PC-9 (cell line): Measurements from ENCODE around the gene OAT. TPM values are rescaled to one million over a fixed set of nuclear protein-coding genes. Genes with fewer than 3 reads are reported as not detected.

Experiments used
- BruUV-seq: library from RNA; stranded (reverse); fragments of 400-500 nt; replicated peaks from 2 replicates; lab custom pipeline; 2021; lab: Mats Ljungman, UMichigan
- CTCF ChIA-PET: fragments of 300-600 bp; sonication (Branson Sonifier 250); formaldehyde crosslinking; loops from one replicate; lab custom pipeline; 2022; ENCODE audit warnings: antibody characterized with exemption; lab: Charles Lee
- POLR2A ChIA-PET: fragments of 300-600 bp; sonication (Branson Sonifier 250); formaldehyde crosslinking; loops from one replicate; lab custom pipeline; 2022; ENCODE audit warnings: antibody characterized with exemption; ENCODE audit not compliant: unreplicated experiment; lab: Charles Lee
- DNase-seq, 2 experiments: peaks; one replicate each; pipeline versions ENCODE4 v3.0.0 to v3.0.0-alpha.2; 2015 to 2022; ENCODE audit warnings: mixed read lengths in 1 of 2
- H2AFZ ChIP-seq: fragments of 200-600 bp; sonication (generic); 2 replicates; pipeline ENCODE4 v1.8.1; 2017; ENCODE audit warnings: antibody characterized with exemption
- H3F3A ChIP-seq: fragments of 200-600 bp; sonication (generic); 2 replicates; pipeline ENCODE4 v1.8.1; 2017; ENCODE audit warnings: antibody characterized with exemption, mild to moderate bottlenecking, low read depth; ENCODE audit not compliant: insufficient read depth
- H3K27ac ChIP-seq: fragments of 200-600 bp; sonication (generic); 2 replicates; pipeline ENCODE4 v1.6.1; 2016; ENCODE audit warnings: mixed run types
- H3K27me3 ChIP-seq: fragments of 200-600 bp; sonication (generic); 2 replicates; pipeline ENCODE4 v1.6.1; 2016; ENCODE audit warnings: low read depth, mixed run types; ENCODE audit not compliant: insufficient read depth
- H3K36me3 ChIP-seq: fragments of 200-600 bp; sonication (generic); 2 replicates; pipeline ENCODE4 v1.6.1; 2016; ENCODE audit warnings: low read depth, mixed run types
- H3K4me1 ChIP-seq: fragments of 200-600 bp; sonication (generic); replicated peaks from 2 replicates; pipeline ENCODE4 v1.6.1; 2016; ENCODE audit warnings: mixed run types; ENCODE audit not compliant: insufficient read depth
- H3K4me2 ChIP-seq: fragments of 200-600 bp; sonication (generic); 2 replicates; pipeline ENCODE4 v1.6.1; 2017; ENCODE audit warnings: mixed run types
- H3K4me3 ChIP-seq: fragments of 200-600 bp; sonication (generic); 2 replicates; pipeline ENCODE4 v1.6.1; 2016; ENCODE audit warnings: mixed run types
- H3K79me2 ChIP-seq: fragments of 200-600 bp; sonication (generic); 2 replicates; pipeline ENCODE4 v1.6.1; 2017; ENCODE audit warnings: low read depth, mixed run types
- H3K9me2 ChIP-seq: fragments of 200-600 bp; sonication (generic); 2 replicates; pipeline ENCODE4 v1.8.1; 2017; ENCODE audit warnings: mild to moderate bottlenecking; ENCODE audit not compliant: insufficient read depth
- H3K9me3 ChIP-seq: fragments of 200-600 bp; sonication (generic); 2 replicates; pipeline ENCODE4 v1.8.1; 2016; ENCODE audit warnings: low read depth; ENCODE audit not compliant: insufficient read depth
- H4K20me1 ChIP-seq: fragments of 200-600 bp; sonication (generic); 2 replicates; pipeline ENCODE4 v1.8.1; 2017; ENCODE audit not compliant: insufficient read depth
- EZH2 ChIP-seq: fragments of 200-600 bp; sonication (generic); IDR thresholded peaks from 2 replicates; pipeline ENCODE4 v1.8.0; 2017; ENCODE audit warnings: antibody characterized with exemption, low read depth
- intact Hi-C: fragments of 100-400 bp; cut with micrococcal nuclease; formaldehyde crosslinking; loops from one replicate; pipeline ENCODE4 v1.10.0; 2022; ENCODE audit not compliant: unreplicated experiment
- total RNA-seq: library from RNA; stranded (reverse); gene quantifications from 2 replicates; pipeline ENCODE4 v1.2.3, GENCODE V29; 2021
- TF ChIP-seq, protein P1 (sequence below): fragments of 200-600 bp; sonication (generic); conservative IDR thresholded peaks from 2 replicates; pipeline ENCODE4 v1.6.1; 2017; ENCODE audit warnings: mixed run types, antibody characterized with exemption, mild to moderate bottlenecking, moderate library complexity

The OAT gene
- total RNA-seq, 1 experiment from 2014 or later, result 130 TPM

- POLR2A ChIA-PET, result no interaction called here
- H3K4me2 ChIP-seq, result no peak overlapping the region
- no peaks in the 10 kb centered on the region for H3K9me3 ChIP-seq
- no peak for TF ChIP-seq EZH2
- TF ChIP-seq, protein P1, sequence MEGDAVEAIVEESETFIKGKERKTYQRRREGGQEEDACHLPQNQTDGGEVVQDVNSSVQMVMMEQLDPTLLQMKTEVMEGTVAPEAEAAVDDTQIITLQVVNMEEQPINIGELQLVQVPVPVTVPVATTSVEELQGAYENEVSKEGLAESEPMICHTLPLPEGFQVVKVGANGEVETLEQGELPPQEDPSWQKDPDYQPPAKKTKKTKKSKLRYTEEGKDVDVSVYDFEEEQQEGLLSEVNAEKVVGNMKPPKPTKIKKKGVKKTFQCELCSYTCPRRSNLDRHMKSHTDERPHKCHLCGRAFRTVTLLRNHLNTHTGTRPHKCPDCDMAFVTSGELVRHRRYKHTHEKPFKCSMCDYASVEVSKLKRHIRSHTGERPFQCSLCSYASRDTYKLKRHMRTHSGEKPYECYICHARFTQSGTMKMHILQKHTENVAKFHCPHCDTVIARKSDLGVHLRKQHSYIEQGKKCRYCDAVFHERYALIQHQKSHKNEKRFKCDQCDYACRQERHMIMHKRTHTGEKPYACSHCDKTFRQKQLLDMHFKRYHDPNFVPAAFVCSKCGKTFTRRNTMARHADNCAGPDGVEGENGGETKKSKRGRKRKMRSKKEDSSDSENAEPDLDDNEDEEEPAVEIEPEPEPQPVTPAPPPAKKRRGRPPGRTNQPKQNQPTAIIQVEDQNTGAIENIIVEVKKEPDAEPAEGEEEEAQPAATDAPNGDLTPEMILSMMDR, result no peak
- no peak overlapping the region for H2AFZ ChIP-seq
- H3K9me2 ChIP-seq, result no peaks in the 10 kb centered on the region
- intact Hi-C loops, result no loop called here
- no peaks in the 10 kb centered on the region for H3K79me2 ChIP-seq
- no peaks in the 10 kb centered on the region for H3K36me3 ChIP-seq
- CTCF ChIA-PET, result no interaction called here
- H3K27me3 ChIP-seq, result no peaks in the 10 kb centered on the region
- H3F3A ChIP-seq, result peaks cover 9% of the 10 kb centered on the region; the same call in 1 of the 2 replicates
- no peak overlapping the region for H3K4me3 ChIP-seq
- BruUV-seq, result no TSS peak
- H3K4me1 ChIP-seq, result peaks cover 11% of the 10 kb centered on the region
- no peak overlapping the region for H3K27ac ChIP-seq
- DNase-seq, result no peak
- H4K20me1 ChIP-seq, result no peaks in the 10 kb centered on the region
Measured at GRCh38 chr10:124423813-124424212, 5.1 kb upstream of the OAT start.

DNA sequence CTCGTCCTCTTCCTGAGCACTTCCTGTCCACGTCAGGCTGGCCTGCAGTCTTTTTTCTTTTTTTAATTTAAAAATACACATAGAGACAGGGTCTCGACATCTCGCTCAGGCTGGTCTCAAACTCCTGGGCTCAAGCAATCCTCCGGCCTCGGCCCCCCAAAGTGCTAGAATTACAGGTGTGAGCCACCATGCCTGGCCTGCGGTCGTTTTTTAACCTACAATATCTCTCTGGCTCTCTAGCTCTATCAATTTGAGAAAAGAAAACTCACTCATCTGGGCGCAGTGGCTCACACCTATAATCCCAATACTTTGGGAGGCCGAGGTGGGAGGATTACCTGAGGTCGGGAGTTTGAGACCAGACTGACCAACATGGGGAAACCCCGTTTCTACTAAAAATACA lies 4.0 kb upstream of the OAT start:
- Histone ChIP-seq H3K27ac (no peak overlapping the region), H3K79me2 (peaks cover 7% of the 10 kb centered on the region), H4K20me1 (no peaks in the 10 kb centered on the region), H2AFZ (no peak overlapping the region), H3K27me3 (no peaks in the 10 kb centered on the region), H3K4me1 (peaks cover under 1% of the 10 kb centered on the region), H3K9me2 (no peaks in the 10 kb centered on the region), H3K36me3 (no peaks in the 10 kb centered on the region), H3K9me3 (no peaks in the 10 kb centered on the region), H3F3A (no peaks in the 10 kb centered on the region), H3K4me2 (no peak overlapping the region), H3K4me3 (no peak overlapping the region)
- no peak for DNase-seq
- ChIA-PET POLR2A (no interaction called here), CTCF (no interaction called here)
- intact Hi-C loops, result no loop called here
- TF ChIP-seq, protein P1, result no peak
- no peak for TF ChIP-seq EZH2
- BruUV-seq, result no TSS peak

- H3K36me3 ChIP-seq, result no peaks in the 10 kb centered on the region
- POLR2A ChIA-PET, result no interaction called here
- H3K9me3 ChIP-seq, result no peaks in the 10 kb centered on the region
- BruUV-seq, result no TSS peak
- H4K20me1 ChIP-seq, result no peaks in the 10 kb centered on the region
- no peak overlapping the region for H3K4me3 ChIP-seq
- TF ChIP-seq, protein P1, result no peak
- no peak for TF ChIP-seq EZH2
- H3K27ac ChIP-seq, result no peak overlapping the region
- peaks cover 18% of the 10 kb centered on the region; the same call in 1 of the 2 replicates for H3K4me1 ChIP-seq
- no peaks in the 10 kb centered on the region for H3F3A ChIP-seq
- DNase-seq, result no peak
- H3K9me2 ChIP-seq, result no peaks in the 10 kb centered on the region
- intact Hi-C loops, result no loop called here
- CTCF ChIA-PET, result no interaction called here
- no peak overlapping the region for H3K4me2 ChIP-seq
- H3K79me2 ChIP-seq, result peaks cover 31% of the 10 kb centered on the region
- no peak overlapping the region for H2AFZ ChIP-seq
- H3K27me3 ChIP-seq, result no peaks in the 10 kb centered on the region
Measured at GRCh38 chr10:124420254-124420653, 1.5 kb upstream of the OAT start.
